Measurements from ENCODE around the gene NAT10. TPM values are rescaled to one million over a fixed set of nuclear protein-coding genes. Genes with fewer than 3 reads are reported as not detected.

NAT10 gene
- total RNA-seq, 1 donor from 2014 or later: 64.5 TPM

DNA sequence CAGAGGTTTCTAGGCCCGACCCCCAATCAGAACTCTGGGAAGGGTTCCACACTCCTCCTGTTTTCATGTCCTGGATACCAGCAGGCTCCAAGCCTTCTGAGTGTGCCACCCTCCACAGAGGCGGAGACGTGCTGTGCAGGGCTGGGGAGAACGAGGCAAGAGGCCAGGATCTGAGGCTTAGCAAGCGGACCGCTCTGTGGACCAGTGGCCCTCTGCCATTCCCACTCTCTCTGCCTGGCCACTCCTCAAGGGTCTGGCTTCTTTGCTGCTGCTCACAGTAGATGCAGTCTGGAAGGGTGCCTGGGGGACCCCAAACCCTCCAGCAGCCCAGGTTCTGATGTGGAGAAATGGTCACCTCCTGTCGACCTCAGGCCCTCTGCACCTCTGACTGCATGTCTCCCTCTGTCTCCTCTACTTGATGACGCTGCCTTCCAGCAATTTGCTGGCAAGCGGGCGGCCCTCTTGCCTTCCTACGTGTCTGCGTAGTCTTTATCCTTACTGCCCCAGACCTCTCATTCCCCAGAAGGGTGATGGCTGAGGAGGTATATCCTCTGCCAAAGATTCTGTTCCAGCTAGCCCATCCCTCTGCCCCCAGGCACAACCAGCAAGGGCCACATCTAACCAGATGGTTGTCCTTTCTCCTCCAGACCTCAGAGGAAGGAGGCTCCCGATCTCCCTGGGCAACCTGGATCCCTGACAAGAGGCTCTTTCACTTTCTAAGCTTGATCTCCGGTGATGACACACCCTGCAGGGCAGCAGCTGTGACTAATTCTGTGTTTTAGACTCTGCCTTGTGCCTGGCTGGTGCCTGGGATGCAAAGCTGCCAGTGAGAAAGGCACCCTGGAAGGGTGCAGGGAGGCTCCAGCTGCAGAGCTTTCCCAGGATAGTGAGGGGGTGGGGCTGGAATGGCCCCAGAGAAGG lies 87.3 kb downstream of the NAT10 start:
- Mint-ChIP-seq H3K36me3 (ENCODE audit: insufficient read depth) (peaks cover 8% of the 10 kb centered on the region), H3K4me3 (ENCODE audit: low read depth) (no peak overlapping the region), H3K9me3 (ENCODE audit: low read depth) (no peaks in the 10 kb centered on the region), H3K27ac (peak overlapping the region; percentile 62), H3K27me3 (no peaks in the 10 kb centered on the region), H3K4me1 (ENCODE audit: low read depth) (peaks cover 25% of the 10 kb centered on the region)
- DNase-seq (ENCODE audit: low spot score, unreplicated experiment): no peak
- TF ChIP-seq, protein P1, sequence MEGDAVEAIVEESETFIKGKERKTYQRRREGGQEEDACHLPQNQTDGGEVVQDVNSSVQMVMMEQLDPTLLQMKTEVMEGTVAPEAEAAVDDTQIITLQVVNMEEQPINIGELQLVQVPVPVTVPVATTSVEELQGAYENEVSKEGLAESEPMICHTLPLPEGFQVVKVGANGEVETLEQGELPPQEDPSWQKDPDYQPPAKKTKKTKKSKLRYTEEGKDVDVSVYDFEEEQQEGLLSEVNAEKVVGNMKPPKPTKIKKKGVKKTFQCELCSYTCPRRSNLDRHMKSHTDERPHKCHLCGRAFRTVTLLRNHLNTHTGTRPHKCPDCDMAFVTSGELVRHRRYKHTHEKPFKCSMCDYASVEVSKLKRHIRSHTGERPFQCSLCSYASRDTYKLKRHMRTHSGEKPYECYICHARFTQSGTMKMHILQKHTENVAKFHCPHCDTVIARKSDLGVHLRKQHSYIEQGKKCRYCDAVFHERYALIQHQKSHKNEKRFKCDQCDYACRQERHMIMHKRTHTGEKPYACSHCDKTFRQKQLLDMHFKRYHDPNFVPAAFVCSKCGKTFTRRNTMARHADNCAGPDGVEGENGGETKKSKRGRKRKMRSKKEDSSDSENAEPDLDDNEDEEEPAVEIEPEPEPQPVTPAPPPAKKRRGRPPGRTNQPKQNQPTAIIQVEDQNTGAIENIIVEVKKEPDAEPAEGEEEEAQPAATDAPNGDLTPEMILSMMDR (IDR thresholded peaks at IDR 0.05; ENCODE audit: unreplicated experiment): no peak

DNA sequence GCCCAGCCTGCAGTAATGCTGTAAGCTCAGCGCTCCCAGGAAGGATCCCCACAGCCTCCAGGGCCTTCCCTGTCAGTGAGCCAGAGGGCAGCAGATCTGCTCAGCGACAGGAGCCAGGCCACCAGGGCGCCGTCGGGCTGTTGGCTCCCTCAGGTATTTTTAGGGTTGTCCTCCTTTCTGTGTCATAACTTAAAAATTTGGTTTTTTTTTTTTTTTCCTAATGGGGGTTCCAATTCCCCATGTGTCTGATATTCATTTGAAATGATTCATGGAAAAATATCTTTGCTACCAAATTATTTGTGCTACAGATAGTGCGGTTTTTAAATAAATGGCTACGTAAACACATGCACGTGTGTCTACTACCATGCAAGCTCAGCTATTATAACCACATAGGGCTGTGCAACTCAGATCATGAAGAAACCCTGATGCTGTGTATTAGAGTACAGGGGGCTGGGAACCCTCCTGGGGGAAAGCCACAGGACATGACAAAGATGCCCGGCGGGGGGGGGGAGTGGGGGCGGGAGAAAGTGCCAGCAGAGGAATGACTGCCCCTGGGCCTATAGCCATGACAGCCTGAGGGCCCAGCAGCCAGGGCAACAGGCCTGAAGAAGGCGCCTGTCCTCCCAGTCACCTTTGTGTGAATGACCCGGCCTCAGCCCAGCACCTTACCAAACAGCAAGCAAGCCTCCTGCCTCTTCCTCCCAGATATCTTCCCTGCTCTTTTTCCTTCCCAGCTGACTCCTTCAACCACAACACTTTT lies 89.3 kb downstream of the NAT10 start:
- no peak for DNase-seq (ENCODE audit: low spot score, unreplicated experiment)
- Mint-ChIP-seq H3K4me3 (ENCODE audit: low read depth) (no peak overlapping the region), H3K4me1 (ENCODE audit: low read depth) (peaks cover 7% of the 10 kb centered on the region), H3K9me3 (ENCODE audit: low read depth) (no peaks in the 10 kb centered on the region), H3K27ac (peak overlapping the region; percentile 57), H3K36me3 (ENCODE audit: insufficient read depth) (peaks cover 9% of the 10 kb centered on the region), H3K27me3 (no peaks in the 10 kb centered on the region)
- TF ChIP-seq, protein P1 (IDR thresholded peaks at IDR 0.05; ENCODE audit: unreplicated experiment): no peak

Other genes with a start within 250 kb of the NAT10 start
- 0.36 and 0.55 TPM in 2 replicates for gene LMO2, start 213.6 kb upstream of the NAT10 start, total RNA-seq
- 317 and 325 TPM in 2 replicates for gene CAPRIN1, start 53.9 kb upstream of the NAT10 start, total RNA-seq

All from progenitor cell of endocrine pancreas (in vitro differentiated cells).